ENCODE results near the gene PPM1J. TPM values are rescaled to one million over a fixed set of nuclear protein-coding genes. Genes with fewer than 3 reads are reported as not detected.

PPM1J gene
- total and polyA plus RNA-seq, 2 donors from 2014 or later, result 2.0 to 3.4 TPM

GRCh38 chr1:112761714-112762480 is 46.8 kb upstream of the PPM1J start:
- Histone ChIP-seq H3K4me1 (ENCODE audit: control insufficient read depth in 2 of 3, insufficient read depth in 2 of 3, low read depth in 1 of 3, low read length in 3 of 3) (no peaks in the 10 kb centered on the region), H3K9ac (ENCODE audit: low read length in 3 of 3) (no peak overlapping the region), H3K36me3 (ENCODE audit: control insufficient read depth in 2 of 3, insufficient read depth in 3 of 3, low read length in 3 of 3) (no peaks in the 10 kb centered on the region), H3K27me3 (ENCODE audit: control insufficient read depth, insufficient read depth, low read length) (no peaks in the 10 kb centered on the region), H3K27ac (ENCODE audit: low read depth in 2 of 2, low read length in 2 of 2) (no peak overlapping the region), H3K4me3 (ENCODE audit: low read length in 3 of 3) (no peak overlapping the region), H3K9me3 (ENCODE audit: control insufficient read depth in 2 of 3, insufficient read depth in 1 of 3, low read length in 3 of 3) (no peaks in the 10 kb centered on the region)
- FAIRE-seq (no peak), DNase-seq (no peak)
- TF ChIP-seq, protein P1, sequence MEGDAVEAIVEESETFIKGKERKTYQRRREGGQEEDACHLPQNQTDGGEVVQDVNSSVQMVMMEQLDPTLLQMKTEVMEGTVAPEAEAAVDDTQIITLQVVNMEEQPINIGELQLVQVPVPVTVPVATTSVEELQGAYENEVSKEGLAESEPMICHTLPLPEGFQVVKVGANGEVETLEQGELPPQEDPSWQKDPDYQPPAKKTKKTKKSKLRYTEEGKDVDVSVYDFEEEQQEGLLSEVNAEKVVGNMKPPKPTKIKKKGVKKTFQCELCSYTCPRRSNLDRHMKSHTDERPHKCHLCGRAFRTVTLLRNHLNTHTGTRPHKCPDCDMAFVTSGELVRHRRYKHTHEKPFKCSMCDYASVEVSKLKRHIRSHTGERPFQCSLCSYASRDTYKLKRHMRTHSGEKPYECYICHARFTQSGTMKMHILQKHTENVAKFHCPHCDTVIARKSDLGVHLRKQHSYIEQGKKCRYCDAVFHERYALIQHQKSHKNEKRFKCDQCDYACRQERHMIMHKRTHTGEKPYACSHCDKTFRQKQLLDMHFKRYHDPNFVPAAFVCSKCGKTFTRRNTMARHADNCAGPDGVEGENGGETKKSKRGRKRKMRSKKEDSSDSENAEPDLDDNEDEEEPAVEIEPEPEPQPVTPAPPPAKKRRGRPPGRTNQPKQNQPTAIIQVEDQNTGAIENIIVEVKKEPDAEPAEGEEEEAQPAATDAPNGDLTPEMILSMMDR (IDR thresholded peaks at IDR 0.05; ENCODE audit: borderline replicate concordance, extremely low read depth, insufficient read depth), result no peak
- intact Hi-C loops (cut with DNase I), result no loop called here

GRCh38 chr1:112759228-112759627 is 44.1 kb upstream of the PPM1J start:
- Histone ChIP-seq H3K27ac (ENCODE audit: low read depth in 2 of 2, low read length in 2 of 2) (no peak overlapping the region), H3K9me3 (ENCODE audit: control insufficient read depth in 2 of 3, insufficient read depth in 1 of 3, low read length in 3 of 3) (peaks cover 0 to 2% (median 0%) of the 10 kb centered on the region in 3 donors), H3K9ac (ENCODE audit: low read length in 3 of 3) (no peak overlapping the region), H3K4me3 (ENCODE audit: low read length in 3 of 3) (no peak overlapping the region), H3K4me1 (ENCODE audit: control insufficient read depth in 2 of 3, insufficient read depth in 2 of 3, low read depth in 1 of 3, low read length in 3 of 3) (no peaks in the 10 kb centered on the region), H3K36me3 (ENCODE audit: control insufficient read depth in 2 of 3, insufficient read depth in 3 of 3, low read length in 3 of 3) (no peaks in the 10 kb centered on the region), H3K27me3 (ENCODE audit: control insufficient read depth, insufficient read depth, low read length) (no peaks in the 10 kb centered on the region)
- no peak for FAIRE-seq
- TF ChIP-seq, protein P1 (IDR thresholded peaks at IDR 0.05; ENCODE audit: borderline replicate concordance, extremely low read depth, insufficient read depth), result no peak
- DNase-seq, result no peak
- intact Hi-C loops (cut with DNase I), result no loop called here

DNA sequence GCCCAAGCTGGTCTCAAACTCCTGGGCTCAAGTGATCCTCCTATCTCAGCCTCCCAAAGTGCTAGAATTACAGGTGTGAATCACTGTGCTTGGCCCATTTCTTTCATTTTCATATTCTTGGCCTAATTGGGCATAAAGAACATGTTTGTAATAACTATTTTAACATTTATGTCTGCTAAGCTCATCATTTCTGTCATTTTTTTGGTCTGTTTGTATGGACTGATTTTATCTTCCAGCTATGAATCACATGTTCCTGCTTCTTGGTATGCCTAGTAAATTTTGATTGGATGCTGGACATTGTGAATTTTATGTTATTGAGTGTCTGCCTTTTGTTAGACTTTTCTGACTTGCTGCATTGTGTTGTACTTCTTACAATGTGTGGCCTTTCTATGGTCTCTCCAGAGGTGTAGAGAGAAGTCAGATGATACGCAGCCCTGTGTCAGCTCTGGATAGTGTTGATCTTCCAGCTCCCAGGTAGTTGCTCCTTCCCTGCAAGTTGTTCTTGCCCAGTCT is 39.0 kb upstream of the PPM1J start:
- H3K27ac ChIP-seq (ENCODE audit: low read depth in 2 of 2, low read length in 2 of 2), result no peak overlapping the region
- TF ChIP-seq, protein P1 (IDR thresholded peaks at IDR 0.05; ENCODE audit: borderline replicate concordance, extremely low read depth, insufficient read depth), result no peak
- DNase-seq (no peak), FAIRE-seq (no peak)
- H3K27me3 ChIP-seq (ENCODE audit: control insufficient read depth, insufficient read depth, low read length), result no peaks in the 10 kb centered on the region
- no peaks in the 10 kb centered on the region for H3K36me3 ChIP-seq (ENCODE audit: control insufficient read depth in 2 of 3, insufficient read depth in 3 of 3, low read length in 3 of 3)
- intact Hi-C loops (cut with DNase I), result no loop called here
- no peak overlapping the region for H3K9ac ChIP-seq (ENCODE audit: low read length in 3 of 3)
- peaks cover 0 to 3% (median 0%) of the 10 kb centered on the region in 3 donors for H3K9me3 ChIP-seq (ENCODE audit: control insufficient read depth in 2 of 3, insufficient read depth in 1 of 3, low read length in 3 of 3)
- no peak overlapping the region for H3K4me3 ChIP-seq (ENCODE audit: low read length in 3 of 3)
- no peaks in the 10 kb centered on the region for H3K4me1 ChIP-seq (ENCODE audit: control insufficient read depth in 2 of 3, insufficient read depth in 2 of 3, low read depth in 1 of 3, low read length in 3 of 3)

All from kidney (tissue), 14 donors.